SK-N-SH (cell line): ENCODE measurements around the gene ZNF708. TPM values are rescaled to one million over a fixed set of nuclear protein-coding genes. Genes with fewer than 3 reads are reported as not detected.
"Not testable (repeated sequence)": the region's sequence is repeated elsewhere in the genome, so short reads cannot be mapped to it uniquely, and the experiment has no call there.

Experiments used
- CTCF ChIA-PET: fragments of 300-600, 350-600 bp; formaldehyde crosslinking; extraction: SDS; loops from one replicate; lab custom pipeline; 2021; lab: Yijun Ruan, JAX
- POLR2A ChIA-PET: fragments of 350-600 bp; sonication (Branson Sonifier 250); formaldehyde crosslinking; extraction: SDS; loops from one replicate; lab custom pipeline; 2020; ENCODE audit warnings: antibody characterized with exemption, inconsistent platforms; lab: Yijun Ruan, JAX
- DNase-seq: peaks from one replicate; pipeline ENCODE4 v3.0.0; 2012
- H2AFZ ChIP-seq: fragments of 200-600 bp; sonication (generic); 2 replicates; pipeline ENCODE4 v1.8.1; 2016; ENCODE audit warnings: antibody characterized with exemption, mild to moderate bottlenecking, low read depth
- H3F3A ChIP-seq: fragments of 200-600 bp; sonication (generic); replicated peaks from 2 replicates; pipeline ENCODE3; 2016; ENCODE audit warnings: antibody characterized with exemption, mild to moderate bottlenecking; ENCODE audit not compliant: insufficient read depth
- H3K27ac ChIP-seq, 2 experiments: fragments of 200-500 bp in 1 of 2; fragments of 200-600 bp in 1 of 2; sonication (Bioruptor generic) in 1 of 2; sonication (generic), shearing (Covaris generic) in 1 of 2; 2 replicates each; pipeline versions ENCODE4 v1.5.1 to v1.6.1; 2014 to 2016; ENCODE audit warnings: low read depth in 2 of 2, inconsistent platforms in 1 of 2, low read length in 1 of 2, mild to moderate bottlenecking in 1 of 2, mixed read lengths in 1 of 2
- H3K27me3 ChIP-seq: fragments of 200-600 bp; sonication (generic), shearing (Covaris generic); 2 replicates; pipeline ENCODE4 v1.6.1; 2016; ENCODE audit warnings: mixed run types; ENCODE audit not compliant: insufficient read depth
- H3K36me3 ChIP-seq, 2 experiments: fragments of 200-500 bp in 1 of 2; fragments of 200-600 bp in 1 of 2; sonication (Bioruptor generic) in 1 of 2; sonication (generic) in 1 of 2; replicated peaks in 1 of 2; 2 replicates each; pipeline versions ENCODE3 to v1.5.1; 2014 to 2016; ENCODE audit warnings: low read length in 1 of 2, mild to moderate bottlenecking in 1 of 2; ENCODE audit not compliant: insufficient read depth in 2 of 2, control insufficient read depth in 1 of 2
- H3K4me1 ChIP-seq, 2 experiments: fragments of 200-500 bp in 1 of 2; fragments of 200-600 bp in 1 of 2; sonication (Bioruptor generic) in 1 of 2; sonication (generic), shearing (Covaris generic) in 1 of 2; 2 replicates each; pipeline versions ENCODE4 v1.5.1 to v1.6.1; 2014 to 2016; ENCODE audit warnings: low read depth in 1 of 2, low read length in 1 of 2, mixed run types in 1 of 2; ENCODE audit not compliant: insufficient read depth in 2 of 2, control insufficient read depth in 1 of 2
- H3K4me2 ChIP-seq: fragments of 200-600 bp; sonication (generic), shearing (Covaris generic); 2 replicates; pipeline ENCODE4 v1.6.1; 2017; ENCODE audit warnings: mixed run types
- H3K4me3 ChIP-seq, 2 experiments: fragments of 200-500 bp in 1 of 2; fragments of 200-600 bp in 1 of 2; sonication (Bioruptor generic) in 1 of 2; sonication (generic), shearing (Covaris generic) in 1 of 2; 2 replicates each; pipeline versions ENCODE4 v1.5.1 to v1.8.1; 2014 to 2016; ENCODE audit warnings: low read depth in 2 of 2, inconsistent platforms in 1 of 2, low read length in 1 of 2, mild to moderate bottlenecking in 1 of 2, mixed read lengths in 1 of 2, moderate library complexity in 1 of 2
- H3K79me2 ChIP-seq: fragments of 200-600 bp; sonication (generic); 2 replicates; pipeline ENCODE4 v1.8.1; 2017; ENCODE audit warnings: mild to moderate bottlenecking; ENCODE audit not compliant: insufficient read depth
- H3K9ac ChIP-seq: fragments of 200-600 bp; sonication (generic); 2 replicates; pipeline ENCODE4 v1.6.1; 2017; ENCODE audit warnings: mixed run types
- H3K9me2 ChIP-seq: fragments of 200-600 bp; sonication (generic); 2 replicates; pipeline ENCODE4 v1.6.1; 2017; ENCODE audit warnings: mixed run types
- H3K9me3 ChIP-seq: fragments of 200-600 bp; sonication (generic); 2 replicates; pipeline ENCODE4 v1.6.1; 2017; ENCODE audit warnings: mixed run types, mild to moderate bottlenecking, moderate library complexity
- H4K20me1 ChIP-seq: fragments of 200-600 bp; sonication (generic); 2 replicates; pipeline ENCODE4 v1.6.1; 2017; ENCODE audit warnings: mild to moderate bottlenecking, mixed run types; ENCODE audit not compliant: insufficient read depth
- CHD2 ChIP-seq: fragments of 150-350 bp; IDR thresholded peaks from 2 replicates; pipeline ENCODE4 v1.6.1; 2018; ENCODE audit warnings: low read length; ENCODE audit not compliant: partially characterized antibody
- ELF1 ChIP-seq: IDR thresholded peaks from 2 replicates; pipeline ENCODE4 v1.4.0; 2012
- EP300 ChIP-seq, 2 experiments: IDR thresholded peaks; 2 replicates each; pipeline versions ENCODE4 v1.4.0 to v1.6.1; 2012; ENCODE audit warnings: borderline replicate concordance in 1 of 2, low read depth in 1 of 2, low read length in 1 of 2
- FOSL2 ChIP-seq: IDR thresholded peaks from 2 replicates; pipeline ENCODE4 v1.4.0; 2012; ENCODE audit warnings: low read depth, mild to moderate bottlenecking, moderate library complexity, borderline replicate concordance
- FOXJ3 ChIP-seq: sonication (generic); formaldehyde crosslinking; IDR thresholded peaks from 2 replicates; pipeline ENCODE4 v1.5.1; 2020; ENCODE audit warnings: mild to moderate bottlenecking, missing genetic modification reagents
- GABPA ChIP-seq: IDR thresholded peaks from 2 replicates; pipeline ENCODE4 v1.4.0; 2012; ENCODE audit warnings: low read depth, mild to moderate bottlenecking
- IRF3 ChIP-seq: fragments of 150-350 bp; IDR thresholded peaks from 2 replicates; pipeline ENCODE4 v1.6.1; 2016; ENCODE audit warnings: mild to moderate bottlenecking, low read depth, low read length
- JUND ChIP-seq: IDR thresholded peaks from 2 replicates; pipeline ENCODE4 v1.4.0; 2012
- MXI1 ChIP-seq: IDR thresholded peaks from 2 replicates; pipeline ENCODE4 v1.6.1; 2012; ENCODE audit warnings: mild to moderate bottlenecking, low read depth, low read length, improper control_type of control experiment
- NFIC ChIP-seq: IDR thresholded peaks from 2 replicates; pipeline ENCODE4 v1.4.0; 2012; ENCODE audit warnings: borderline replicate concordance
- POLR2AphosphoS5 ChIP-seq: IDR thresholded peaks from 2 replicates; pipeline ENCODE4 v1.6.1; 2012; ENCODE audit warnings: low read depth, low read length
- RCOR1 ChIP-seq: fragments of 150-350 bp; IDR thresholded peaks from 2 replicates; pipeline ENCODE4 v1.6.1; 2017; ENCODE audit warnings: antibody characterized with exemption, low read length
- SIN3A ChIP-seq: IDR thresholded peaks from 2 replicates; pipeline ENCODE4 v1.6.1; 2012; ENCODE audit warnings: low read depth, mild to moderate bottlenecking, low read length, moderate library complexity, borderline replicate concordance
- TCF12 ChIP-seq: IDR thresholded peaks from 2 replicates; pipeline ENCODE4 v1.4.0; 2012
- WGBS: methylation state at CpG from one replicate; pipeline ENCODE4 v1.1.6; 2017; ENCODE audit warnings: low lambda C conversion rate; 5-methylcytosine and 5-hydroxymethylcytosine counted together
- polyA plus RNA-seq, 3 experiments: library from polyadenylated mRNA; depleted of rRNA; stranded (reverse); fragments of >200 nt; gene quantifications; 2 replicates each; pipeline ENCODE4 v1.2.3, GENCODE V29; 2012

Gene ZNF708
- polyA plus RNA-seq, 1 of the 3 experiments (the other 2 are of a cell fraction), result 1.0 TPM

DNA sequence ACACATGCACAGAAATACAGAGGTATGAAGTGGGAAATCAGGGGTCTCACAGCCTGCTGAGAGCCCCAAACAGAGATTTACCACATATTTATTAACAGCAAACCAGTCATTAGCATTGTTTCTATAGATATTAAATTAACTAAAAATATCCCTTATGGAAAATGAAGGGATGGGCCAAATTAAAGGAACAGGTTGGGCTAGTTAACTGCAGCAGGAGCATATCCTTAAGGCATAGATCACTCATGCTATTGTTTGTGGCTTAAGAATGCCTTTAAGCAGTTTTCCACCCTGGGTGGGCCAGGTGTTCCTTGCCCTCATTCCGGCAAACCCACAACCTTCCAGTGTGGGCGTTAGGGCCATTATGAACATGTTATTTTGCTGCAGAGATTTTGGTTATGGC lies 15.6 kb upstream of the ZNF708 start:
- H3F3A ChIP-seq, H3K4me2 ChIP-seq, POLR2A ChIA-PET, H3K36me3 ChIP-seq, H3K9ac ChIP-seq, H4K20me1 ChIP-seq, H3K9me3 ChIP-seq, H3K9me2 ChIP-seq, H3K27ac ChIP-seq, H3K4me1 ChIP-seq, H3K79me2 ChIP-seq, H3K27me3 ChIP-seq, DNase-seq, H3K4me3 ChIP-seq, CTCF ChIA-PET, H2AFZ ChIP-seq: not testable (repeated sequence)
- 20% methylated on average over 1 of the region's 2 CpGs for WGBS

- H3K79me2 ChIP-seq, result no peaks in the 10 kb centered on the region
- ChIA-PET POLR2A (no interaction called here), CTCF (no interaction called here)
- H3K36me3 ChIP-seq, result no peaks in the 10 kb centered on the region
- H3K4me1 ChIP-seq, result no peaks in the 10 kb centered on the region; a peak in 1 of 4 replicates
- no peak for TF ChIP-seq POLR2AphosphoS5
- no peak for TF ChIP-seq NFIC
- no peak for TF ChIP-seq TCF12
- TF ChIP-seq RCOR1, result no peak
- TF ChIP-seq GABPA, result no peak
- no peak for TF ChIP-seq CHD2
- no peak for TF ChIP-seq IRF3
- TF ChIP-seq FOSL2, result no peak
- no peak for TF ChIP-seq FOXJ3 (CRISPR knock-in tag)
- no peak for TF ChIP-seq SIN3A
- no peak for TF ChIP-seq EP300 (IDR thresholded peaks at IDR 0.05; ENCODE audit: borderline replicate concordance in 1 of 2, low read depth in 1 of 2, low read length in 1 of 2)
- TF ChIP-seq MXI1, result no peak
- TF ChIP-seq JUND, result no peak
- TF ChIP-seq ELF1, result no peak
- no peak for DNase-seq
- no peaks in the 10 kb centered on the region; the same call in 1 of the 2 replicates for H3K9me3 ChIP-seq
- H3K4me2 ChIP-seq, result no peak overlapping the region
- no peaks in the 10 kb centered on the region for H4K20me1 ChIP-seq
- H3K27me3 ChIP-seq, result no peaks in the 10 kb centered on the region
- peaks cover 2% of the 10 kb centered on the region for H3F3A ChIP-seq
- no peaks in the 10 kb centered on the region for H3K9me2 ChIP-seq
- H3K9ac ChIP-seq, result no peak overlapping the region
- WGBS, result 63% methylated on average over 2 of the region's 2 CpGs
- H3K4me3 ChIP-seq, result no peak overlapping the region
- H2AFZ ChIP-seq, result no peak overlapping the region
- H3K27ac ChIP-seq, result no peak overlapping the region
Measured at GRCh38 chr19:21335721-21336120, 6.5 kb upstream of the ZNF708 start.
